Measurements from ENCODE around the gene GPER1.
"Not testable (repeated sequence)": the region's sequence is repeated elsewhere in the genome, so short reads cannot be mapped to it uniquely, and the experiment has no call there.

GPER1 gene

DNA sequence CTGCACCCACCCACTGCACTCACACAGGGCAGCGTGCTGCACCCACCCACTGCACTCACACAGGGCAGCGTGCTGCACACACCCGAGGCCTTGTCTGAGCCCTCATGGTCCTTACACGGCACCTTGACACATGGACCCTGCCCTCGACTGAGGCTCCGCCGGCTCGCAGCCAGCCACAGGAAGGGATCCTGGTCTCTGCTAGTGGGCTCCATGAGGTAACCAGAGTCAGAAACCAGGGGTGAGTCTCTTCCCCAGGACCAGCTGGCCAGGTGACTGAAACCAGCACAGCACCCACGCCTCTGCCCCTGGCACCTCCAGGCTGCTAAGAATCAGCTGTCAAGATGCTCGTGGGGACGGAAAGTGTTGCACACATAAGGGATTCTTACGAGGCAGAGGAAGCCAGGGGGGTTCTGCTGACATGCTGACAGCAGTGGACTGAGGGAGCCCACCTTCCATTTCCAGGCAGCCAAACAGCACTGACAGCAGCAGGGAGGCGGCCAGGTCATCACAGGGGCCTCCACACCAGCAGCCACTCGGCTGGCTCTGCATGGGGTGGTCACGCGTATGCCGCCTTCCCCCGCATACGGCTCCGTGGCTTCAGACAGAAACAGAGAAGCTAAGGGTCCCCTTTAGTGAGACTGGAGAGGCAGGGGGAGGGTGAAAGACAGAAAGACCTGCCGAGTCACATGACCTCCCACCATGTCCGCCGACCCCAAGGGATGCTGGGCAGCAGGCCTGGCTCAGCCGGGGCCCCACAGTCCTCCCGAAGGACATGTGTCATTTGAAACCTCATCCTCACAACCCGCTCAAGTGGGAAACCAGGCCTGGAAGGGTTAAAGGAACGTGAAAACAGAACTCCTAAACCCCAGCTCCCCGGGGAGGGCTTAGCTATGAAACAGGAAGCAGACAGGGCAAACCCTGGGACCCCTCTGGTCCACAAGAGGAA lies 34.2 kb downstream of the GPER1 start:
- no peak for DNase-seq

DNA sequence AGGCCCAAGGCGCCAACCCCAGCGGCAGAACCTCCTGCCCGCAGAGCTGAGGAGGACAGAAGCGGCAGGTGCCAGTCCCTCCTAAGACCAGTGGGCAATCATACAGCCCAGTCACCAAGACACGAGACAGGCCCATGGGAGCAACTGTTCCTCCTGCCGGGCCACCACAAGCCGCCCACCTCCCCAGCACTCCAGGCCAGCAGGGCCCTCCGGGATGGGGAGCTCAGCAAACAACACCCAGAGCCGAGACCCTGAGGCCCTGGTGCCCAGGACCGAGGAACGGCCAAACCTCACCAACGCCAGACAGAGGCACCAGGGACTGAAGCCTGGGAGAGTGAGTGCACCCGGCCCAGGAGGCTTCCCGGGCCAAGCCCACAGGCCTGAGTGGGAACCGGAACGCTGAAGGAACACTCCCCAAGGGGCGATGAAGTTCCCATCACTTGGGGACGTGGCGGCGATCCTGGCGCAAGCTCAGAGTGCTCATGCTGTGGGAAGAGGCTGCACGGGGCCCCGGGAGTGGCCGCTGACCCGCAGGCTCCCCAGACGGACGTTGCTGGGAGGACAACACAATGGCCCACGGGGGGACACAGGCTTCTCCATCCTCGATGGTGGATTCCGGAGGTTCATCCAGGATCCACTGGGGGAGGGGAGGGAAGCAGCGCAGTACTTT lies 35.1 kb downstream of the GPER1 start:
- DNase-seq, result no peak

DNA sequence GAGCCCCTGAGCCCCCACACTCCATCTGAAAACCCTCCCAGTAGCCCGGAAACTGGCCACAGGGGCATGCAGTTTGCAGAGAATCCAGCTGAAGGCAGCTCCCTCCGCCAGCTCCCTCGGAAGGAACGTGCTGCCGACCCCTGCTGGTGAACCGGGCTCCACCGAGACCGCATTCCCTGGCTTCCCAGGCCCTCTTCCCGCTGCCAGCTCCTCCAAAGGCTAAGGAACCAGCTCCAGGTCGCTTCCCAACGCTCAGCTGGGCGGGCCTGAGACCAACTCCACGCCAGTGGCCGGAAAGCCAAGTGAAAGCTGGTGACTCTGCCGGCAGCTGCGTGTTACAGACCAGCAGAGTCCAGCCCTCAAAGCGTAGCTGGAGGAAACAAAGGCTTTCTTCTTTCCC lies 35.8 kb downstream of the GPER1 start:
- no peak for DNase-seq

DNA sequence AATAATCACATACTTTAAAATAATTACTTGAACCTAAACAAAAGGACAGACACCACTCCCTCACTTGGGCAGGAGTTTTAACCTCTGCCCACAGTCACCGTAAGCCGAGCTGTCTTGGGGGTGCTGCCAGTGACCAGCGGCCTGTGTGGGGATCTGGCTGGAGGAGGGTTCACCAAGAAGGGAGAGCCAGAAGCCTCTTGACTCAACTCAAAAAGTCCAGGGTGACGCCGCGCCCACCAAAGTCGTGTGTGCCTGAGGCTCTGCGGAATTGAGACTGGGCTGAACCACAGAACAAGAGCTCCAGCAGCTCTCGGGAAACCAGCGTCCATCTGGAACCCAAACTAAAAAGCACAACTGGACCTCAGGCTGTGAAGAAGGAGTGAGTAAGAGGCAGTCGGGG lies 36.3 kb downstream of the GPER1 start:
- DNase-seq, result no peak

DNA sequence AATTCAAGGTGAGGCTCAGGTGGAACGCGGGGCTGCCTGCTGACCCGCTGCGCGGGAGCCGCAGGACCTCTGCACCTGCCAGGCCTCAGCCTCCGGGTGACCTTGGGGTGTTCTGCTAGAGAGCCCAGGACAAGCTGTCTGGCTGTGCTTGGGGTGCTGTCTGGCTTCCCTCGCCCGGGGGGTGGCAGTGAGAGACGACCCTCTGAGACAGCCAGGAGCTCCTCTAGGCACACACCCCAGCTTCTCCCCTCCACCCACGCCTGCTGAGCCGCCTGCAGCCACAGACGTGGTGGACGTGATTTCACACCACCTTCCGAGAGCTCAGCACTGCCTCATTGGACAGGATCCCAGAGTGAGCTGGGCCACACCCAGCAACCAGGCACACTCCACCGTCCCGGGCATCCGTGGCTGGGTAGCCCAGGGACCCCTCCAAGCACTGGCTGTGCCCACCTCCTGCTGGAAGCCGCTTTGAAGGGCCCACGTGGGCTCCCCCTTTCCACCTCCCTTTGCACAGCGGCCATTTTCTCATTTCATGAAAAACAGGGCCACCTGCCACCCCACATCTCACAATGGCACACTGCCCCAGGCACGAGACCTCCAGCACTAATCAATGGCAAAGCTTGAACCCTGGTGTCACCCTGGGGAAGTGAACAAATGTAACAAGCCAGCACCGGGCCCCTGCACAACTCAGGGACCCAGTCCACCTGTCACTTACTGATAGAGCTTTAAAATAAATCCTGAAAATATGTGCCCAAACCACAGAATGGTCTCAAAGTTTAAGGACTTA lies 37.1 kb downstream of the GPER1 start:
- DNase-seq, result no peak

DNA sequence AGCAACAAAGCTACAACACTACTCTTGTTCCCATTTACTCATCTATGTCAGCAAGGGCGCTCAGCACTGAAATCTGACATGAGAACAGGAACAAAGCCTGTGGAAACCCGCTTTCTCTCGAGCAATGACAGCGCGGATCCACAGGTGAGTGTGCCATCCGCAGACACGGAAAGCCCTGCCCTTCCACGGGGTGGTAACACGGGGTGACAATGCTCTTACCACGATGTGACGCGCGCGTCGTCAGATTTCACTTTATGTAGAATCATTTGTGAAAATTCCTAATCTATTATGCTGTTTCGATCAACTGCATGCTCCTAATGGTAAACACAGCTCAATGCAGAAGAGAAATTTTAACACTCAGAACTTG lies 37.7 kb downstream of the GPER1 start:
- DNase-seq, result no peak

DNA sequence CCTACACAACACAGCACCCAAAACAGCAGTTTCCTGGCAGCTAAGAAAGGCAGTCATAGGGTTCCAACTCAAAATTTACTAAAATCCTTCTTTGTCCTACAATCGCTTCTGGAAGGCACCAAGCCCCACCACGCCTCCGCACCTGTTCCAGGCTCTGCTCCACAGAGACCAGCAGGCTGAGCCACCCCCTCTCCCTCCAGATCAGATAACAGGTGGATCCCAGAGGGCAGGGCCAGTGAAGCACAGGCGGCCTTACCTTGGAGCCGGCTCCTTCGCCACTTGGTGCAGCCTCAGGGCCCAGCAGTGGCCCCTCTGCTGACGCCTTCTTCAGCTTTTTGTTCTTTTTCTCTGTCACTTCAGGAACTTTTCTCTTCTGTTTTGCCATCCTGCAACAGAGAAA lies 39.1 kb downstream of the GPER1 start:
- DNase-seq, result no peak

DNA sequence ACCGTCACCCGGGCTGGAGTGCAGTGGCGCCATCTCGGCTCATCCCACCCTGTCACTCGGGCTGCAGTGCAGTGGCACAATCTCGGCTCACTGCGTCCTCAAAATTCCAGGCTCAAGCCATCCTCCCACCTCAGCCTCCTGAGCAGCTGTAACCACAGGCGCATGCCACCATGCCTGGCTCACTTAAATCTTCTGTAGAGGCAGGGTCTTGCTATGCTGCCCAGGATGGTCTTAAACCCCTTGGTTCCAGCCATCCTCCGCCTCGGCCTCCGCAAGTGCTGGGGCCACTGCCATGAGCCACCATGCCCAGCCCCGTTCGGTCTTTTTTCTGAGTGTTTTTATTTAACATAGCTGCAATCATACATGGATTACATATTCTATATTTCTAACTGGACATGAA lies 41.5 kb downstream of the GPER1 start:
- no peak for DNase-seq

DNA sequence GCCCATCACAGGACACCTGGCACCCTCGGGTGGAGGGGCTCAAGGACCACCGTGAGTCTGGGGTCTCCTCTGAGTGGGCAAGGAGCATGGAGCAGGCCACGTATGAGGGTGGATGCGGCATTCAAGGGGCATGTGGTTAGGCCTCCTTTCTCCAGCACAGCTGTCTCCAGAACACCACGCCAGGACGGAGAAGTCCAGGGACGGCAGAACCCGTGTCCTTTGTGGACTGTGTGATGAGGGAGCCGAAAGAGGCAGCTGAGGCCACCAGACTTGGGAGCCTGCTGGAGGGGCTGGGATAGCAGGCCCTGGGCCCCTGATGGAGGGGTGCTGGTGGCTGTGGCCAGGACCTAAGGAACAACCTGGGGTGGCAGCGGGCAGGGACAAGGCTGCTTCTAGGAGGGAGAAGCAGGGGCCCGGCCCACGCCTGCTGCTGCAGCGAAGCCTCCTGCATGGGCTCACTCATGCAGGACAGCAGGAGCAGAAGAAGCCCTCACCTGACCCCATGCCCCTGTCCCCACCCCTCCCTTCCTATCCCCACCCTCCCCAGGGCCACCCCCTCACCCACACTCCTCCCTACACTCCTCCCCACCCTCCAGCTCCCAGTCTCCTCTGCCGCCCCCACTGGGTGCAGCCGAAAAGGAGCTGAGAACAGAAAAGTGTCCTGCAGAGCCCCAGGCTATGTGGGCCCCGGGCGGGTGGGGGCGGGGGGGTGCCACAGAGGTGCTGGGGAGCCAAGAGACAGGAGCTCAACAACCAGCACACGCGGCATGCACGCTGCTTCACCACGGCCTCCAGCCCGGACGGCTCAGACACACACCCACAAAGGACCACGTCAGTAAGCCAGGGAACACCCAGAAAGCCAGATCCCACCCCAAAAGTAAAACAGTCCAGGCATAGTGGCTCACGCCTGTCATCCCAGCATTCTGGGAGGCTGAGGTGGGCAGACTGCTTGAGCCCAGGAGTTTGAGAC lies 42.4 kb downstream of the GPER1 start:
- no peak for DNase-seq

DNA sequence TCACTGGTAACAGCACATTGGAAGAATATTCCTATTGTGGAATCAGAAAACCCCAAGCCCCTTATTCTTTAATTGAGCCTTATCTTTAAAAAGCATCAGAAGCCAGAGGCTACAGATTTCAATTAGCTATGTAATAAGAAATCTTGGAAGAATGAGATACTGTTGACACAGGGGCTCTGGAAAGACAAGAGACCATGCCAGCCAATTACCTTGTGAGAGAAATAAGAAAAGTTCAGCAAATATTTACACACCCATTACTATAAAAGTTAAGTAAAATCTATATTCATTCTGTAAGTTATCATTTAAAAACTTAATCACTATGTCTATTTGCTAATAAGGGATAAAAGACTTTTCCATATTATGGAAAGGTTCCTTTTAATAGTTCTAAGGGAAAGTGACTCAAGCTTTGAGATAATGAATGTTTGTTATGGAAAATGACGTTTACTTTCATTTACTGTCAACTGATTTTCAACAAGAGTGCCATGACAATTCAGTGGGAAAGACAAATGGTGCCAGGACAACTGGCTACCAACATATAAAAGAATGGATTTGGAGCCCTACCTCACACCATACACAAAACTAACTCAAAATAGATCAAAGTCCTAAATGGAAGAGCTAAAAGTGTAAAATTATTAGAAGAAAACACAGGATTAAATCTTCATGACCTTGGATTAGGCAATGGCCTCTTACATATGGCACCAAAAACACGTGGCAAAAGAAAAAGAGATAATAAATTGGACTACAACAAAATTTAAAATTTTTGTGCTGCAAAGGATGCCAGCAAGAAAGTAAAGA lies 43.8 kb downstream of the GPER1 start:
- DNase-seq, result no peak

DNA sequence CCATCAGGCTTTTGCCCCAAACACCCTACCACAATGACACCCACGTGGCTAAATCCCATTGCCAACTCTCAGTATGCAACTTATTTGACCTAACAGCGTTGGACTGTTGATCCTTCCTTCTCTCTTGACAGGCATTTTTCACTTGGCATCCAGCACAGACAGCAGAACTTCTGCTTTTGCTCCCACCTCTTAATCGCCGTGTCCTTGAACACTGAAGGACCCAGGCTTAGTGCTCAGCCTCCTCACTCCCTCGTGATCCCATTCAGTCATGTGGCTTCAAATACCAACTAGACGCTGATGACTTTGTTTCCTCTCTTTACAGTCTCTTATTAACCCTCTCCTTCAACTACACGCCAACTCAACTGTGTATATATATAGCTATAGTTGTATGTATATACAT lies 47.0 kb downstream of the GPER1 start:
- DNase-seq, result no peak

DNA sequence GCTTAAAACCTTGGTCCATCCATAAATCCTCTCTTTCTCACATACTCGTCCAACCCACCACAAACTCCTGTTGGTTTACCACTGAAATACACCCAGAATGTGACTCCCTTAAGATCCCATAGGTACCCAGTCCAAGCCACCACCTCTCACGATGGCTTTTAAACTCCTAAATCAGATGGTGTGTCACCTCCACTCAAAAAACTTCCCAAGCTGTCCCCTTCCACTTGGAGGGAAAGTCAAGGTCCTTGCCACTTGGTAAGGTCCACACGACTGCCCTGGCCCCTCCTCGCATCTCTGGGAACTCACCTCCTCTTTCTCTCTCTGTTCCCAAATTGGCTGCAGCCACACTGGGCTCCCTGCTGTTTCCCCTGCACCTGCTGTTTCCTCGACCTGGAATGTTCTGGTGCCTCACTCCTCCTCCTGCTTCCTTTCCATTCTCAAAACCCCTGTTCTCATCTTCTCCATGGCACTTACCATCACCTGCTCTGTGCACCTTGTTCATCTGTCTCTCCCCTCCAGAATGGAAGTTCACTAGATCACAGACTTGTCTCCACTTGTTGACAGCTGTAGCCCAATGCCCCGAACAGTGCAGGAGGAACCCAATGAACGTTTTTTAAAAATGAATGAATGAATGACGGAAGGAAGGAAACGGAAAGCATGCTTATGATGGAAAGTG lies 49.1 kb downstream of the GPER1 start:
- DNase-seq, result no peak

DNA sequence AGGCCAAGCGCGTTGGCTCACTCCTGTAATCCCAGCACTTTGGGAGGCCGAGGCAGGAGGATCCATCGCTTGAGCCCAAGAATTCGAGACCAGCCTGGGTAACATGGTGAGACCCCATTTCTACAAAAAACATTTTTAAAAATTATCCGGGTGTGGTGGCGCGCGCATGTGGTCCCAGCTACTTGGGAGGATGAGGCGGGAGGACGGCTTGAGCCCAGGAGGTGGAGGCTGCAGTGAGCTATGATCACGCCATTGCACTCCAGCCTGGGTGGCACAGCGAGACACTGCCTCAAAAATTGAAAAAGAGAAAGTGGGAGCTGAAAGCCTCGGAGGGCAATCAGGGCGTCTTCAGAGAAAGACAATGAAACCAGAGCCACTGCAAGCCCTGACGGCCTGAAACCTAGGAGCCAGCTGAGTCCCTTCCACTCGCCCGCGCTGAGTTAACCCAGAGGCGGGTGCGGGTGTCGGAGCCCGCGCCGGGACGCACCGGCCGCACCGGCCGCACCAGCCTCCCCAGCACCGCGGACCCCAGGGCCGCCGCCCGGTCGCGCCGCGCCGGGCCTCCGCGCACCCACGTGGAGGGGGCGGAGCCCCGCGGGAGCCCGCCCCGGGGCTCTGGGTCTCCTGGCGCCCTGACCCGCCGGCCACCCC lies 49.7 kb downstream of the GPER1 start:
- no peak for DNase-seq

DNA sequence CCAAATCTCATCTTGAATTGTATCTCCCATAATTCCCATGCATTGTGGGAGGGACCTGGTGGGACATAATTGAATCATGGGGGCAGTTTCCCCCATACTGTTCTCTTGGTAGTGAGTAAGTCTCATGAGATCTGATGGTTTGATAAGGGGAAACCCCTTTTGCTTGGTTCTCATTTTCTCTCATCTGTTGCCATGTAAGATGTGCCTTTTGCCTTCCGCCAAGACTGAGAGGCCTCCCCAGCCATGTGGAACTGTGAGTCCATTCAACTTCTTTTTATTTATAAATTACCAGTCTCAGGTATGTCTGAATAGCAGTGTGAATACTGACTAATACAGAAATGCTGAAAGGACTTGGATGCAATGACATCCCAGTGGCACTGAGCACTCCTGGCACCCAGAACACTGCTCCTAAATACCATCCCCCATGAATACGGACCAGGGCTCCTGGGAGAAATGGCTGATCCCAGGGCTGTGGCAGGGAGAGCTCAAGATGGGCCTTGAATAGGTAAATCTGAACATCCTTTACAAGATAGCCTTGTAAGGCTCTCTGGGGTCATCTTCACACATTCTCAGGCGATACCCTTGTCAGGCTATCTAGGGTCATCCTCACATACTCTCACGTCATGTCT lies 52.7 kb downstream of the GPER1 start:
- peak in 1 of 2 donors; percentile 37 for DNase-seq

DNA sequence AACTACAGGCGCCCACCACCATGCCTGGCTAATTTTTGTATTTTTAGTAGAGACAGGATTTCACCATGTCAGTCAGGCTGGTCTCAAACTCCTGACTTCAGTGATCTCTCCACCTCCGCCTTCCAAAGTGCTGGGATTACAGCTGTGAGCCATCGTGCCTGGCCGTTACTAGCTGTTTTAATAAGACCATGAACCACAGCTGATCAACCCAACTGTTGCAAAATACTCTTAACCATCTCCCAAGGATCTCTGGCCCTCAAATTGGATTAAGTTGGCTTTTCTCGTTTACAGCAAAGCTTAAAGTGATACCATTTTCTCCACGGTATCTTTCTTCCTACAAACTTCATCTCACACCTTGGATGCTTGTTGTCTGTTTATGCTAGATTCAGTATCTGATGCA lies 53.7 kb downstream of the GPER1 start:
- no peak for DNase-seq

DNA sequence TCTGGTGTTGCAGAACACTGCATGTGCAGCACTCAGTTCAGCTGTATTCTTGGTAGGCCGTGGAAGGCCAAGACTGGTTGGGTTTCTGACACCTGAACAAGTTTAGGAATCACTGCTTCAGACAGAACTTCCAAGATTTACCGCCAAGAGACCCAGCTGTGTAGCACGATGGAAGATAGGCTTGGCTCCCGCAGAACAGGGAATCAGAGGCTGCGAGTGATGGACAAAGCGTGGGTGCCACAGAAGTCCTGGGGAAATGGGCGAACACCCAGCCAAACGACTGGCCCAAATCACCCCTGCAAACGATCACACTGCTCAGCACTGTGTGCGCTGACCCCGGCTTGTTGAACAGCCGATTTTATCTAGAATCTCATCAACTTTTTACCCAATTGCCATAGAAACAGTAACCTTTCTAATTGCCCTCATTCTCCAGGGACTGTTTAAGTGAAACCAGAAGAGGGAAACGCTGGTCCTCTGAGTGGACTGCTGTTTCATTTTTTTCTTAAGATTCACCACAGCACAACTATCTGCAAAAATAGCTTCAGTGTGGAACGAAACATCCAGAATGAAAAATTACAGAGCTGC lies 54.2 kb downstream of the GPER1 start:
- no peak for DNase-seq

DNA sequence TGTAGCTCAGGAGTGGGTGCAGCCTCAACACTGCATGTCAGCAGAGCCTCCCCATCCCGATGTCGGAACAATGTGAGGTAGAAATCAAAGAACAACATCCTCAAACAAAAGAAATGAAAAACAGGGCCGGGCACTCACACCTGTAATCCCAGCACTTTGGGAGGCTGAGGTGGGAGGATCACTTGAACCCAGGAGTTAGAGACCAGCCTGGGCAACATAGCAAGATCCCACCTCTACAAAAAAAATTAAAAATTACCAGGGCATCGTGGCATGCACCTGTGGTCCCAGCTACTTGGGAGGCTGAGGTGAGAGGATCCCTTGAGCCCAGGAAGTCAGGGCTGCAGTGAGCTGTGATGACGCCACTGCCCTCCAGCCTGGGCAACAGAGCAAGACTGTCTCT lies 55.1 kb downstream of the GPER1 start:
- not testable (repeated sequence) for DNase-seq
